ENCODE measurements around the gene CALML3. TPM values are rescaled to one million over a fixed set of nuclear protein-coding genes. Genes with fewer than 3 reads are reported as not detected.

Gene CALML3
- total RNA-seq, 1 donor from 2014 or later: not detected

GRCh38 chr10:5530846-5531557, 6.2 kb downstream of the CALML3 start:
- Mint-ChIP-seq H3K4me3 (ENCODE audit: unreplicated experiment) (no peak overlapping the region), H3K4me1 (ENCODE audit: low read depth) (peaks cover 10% of the 10 kb centered on the region), H3K27ac (ENCODE audit: unreplicated experiment) (no peak overlapping the region), H3K36me3 (ENCODE audit: low read depth) (peaks cover 3% of the 10 kb centered on the region), H3K27me3 (ENCODE audit: low read depth) (peaks cover 4% of the 10 kb centered on the region), H3K9me3 (ENCODE audit: low read depth) (no peaks in the 10 kb centered on the region)
- no peak for TF ChIP-seq CTCF (IDR thresholded peaks at IDR 0.05)
- DNase-seq (ENCODE audit: low spot score): peak; percentile 41

- DNase-seq (ENCODE audit: low spot score): no peak
- H3K9me3 Mint-ChIP-seq (ENCODE audit: low read depth): no peaks in the 10 kb centered on the region
- peaks cover 10% of the 10 kb centered on the region for H3K4me1 Mint-ChIP-seq (ENCODE audit: low read depth)
- TF ChIP-seq CTCF (IDR thresholded peaks at IDR 0.05): no peak
- H3K27me3 Mint-ChIP-seq (ENCODE audit: low read depth): peaks cover 4% of the 10 kb centered on the region
- peaks cover 3% of the 10 kb centered on the region for H3K36me3 Mint-ChIP-seq (ENCODE audit: low read depth)
- no peak overlapping the region for H3K4me3 Mint-ChIP-seq (ENCODE audit: unreplicated experiment)
- H3K27ac Mint-ChIP-seq (ENCODE audit: unreplicated experiment): no peak overlapping the region
Measured at GRCh38 chr10:5531558-5532306, 7.0 kb downstream of the CALML3 start.

GRCh38 chr10:5532307-5532605, 7.5 kb downstream of the CALML3 start:
- Mint-ChIP-seq H3K4me3 (ENCODE audit: unreplicated experiment) (no peak overlapping the region), H3K27ac (ENCODE audit: unreplicated experiment) (no peak overlapping the region), H3K27me3 (ENCODE audit: low read depth) (peaks cover 4% of the 10 kb centered on the region), H3K9me3 (ENCODE audit: low read depth) (no peaks in the 10 kb centered on the region), H3K4me1 (ENCODE audit: low read depth) (peaks cover 10% of the 10 kb centered on the region), H3K36me3 (ENCODE audit: low read depth) (peaks cover 3% of the 10 kb centered on the region)
- TF ChIP-seq CTCF (IDR thresholded peaks at IDR 0.05): no peak
- no peak for DNase-seq (ENCODE audit: low spot score)

GRCh38 chr10:5532618-5533097, 7.9 kb downstream of the CALML3 start:
- Mint-ChIP-seq H3K27me3 (ENCODE audit: low read depth) (peaks cover 4% of the 10 kb centered on the region), H3K27ac (ENCODE audit: unreplicated experiment) (no peak overlapping the region), H3K36me3 (ENCODE audit: low read depth) (peaks cover 3% of the 10 kb centered on the region), H3K4me3 (ENCODE audit: unreplicated experiment) (no peak overlapping the region), H3K9me3 (ENCODE audit: low read depth) (no peaks in the 10 kb centered on the region), H3K4me1 (ENCODE audit: low read depth) (peaks cover 10% of the 10 kb centered on the region)
- no peak for DNase-seq (ENCODE audit: low spot score)
- TF ChIP-seq CTCF (IDR thresholded peaks at IDR 0.05): no peak

- DNase-seq (ENCODE audit: low spot score): no peak
- Mint-ChIP-seq H3K36me3 (ENCODE audit: low read depth) (peaks cover 3% of the 10 kb centered on the region), H3K27me3 (ENCODE audit: low read depth) (peaks cover 4% of the 10 kb centered on the region), H3K9me3 (ENCODE audit: low read depth) (no peaks in the 10 kb centered on the region), H3K4me3 (ENCODE audit: unreplicated experiment) (no peak overlapping the region), H3K27ac (ENCODE audit: unreplicated experiment) (peak overlapping the region; percentile 49), H3K4me1 (ENCODE audit: low read depth) (peaks cover 10% of the 10 kb centered on the region)
- no peak for TF ChIP-seq CTCF (IDR thresholded peaks at IDR 0.05)
Measured at GRCh38 chr10:5533098-5533731, 8.5 kb downstream of the CALML3 start.
